ENCODE measurements around the gene DIP2B.

- no peak for TF ChIP-seq SMC3 (conservative IDR thresholded peaks at IDR 0.05; ENCODE audit: poor library complexity)
- TF ChIP-seq, protein P1, sequence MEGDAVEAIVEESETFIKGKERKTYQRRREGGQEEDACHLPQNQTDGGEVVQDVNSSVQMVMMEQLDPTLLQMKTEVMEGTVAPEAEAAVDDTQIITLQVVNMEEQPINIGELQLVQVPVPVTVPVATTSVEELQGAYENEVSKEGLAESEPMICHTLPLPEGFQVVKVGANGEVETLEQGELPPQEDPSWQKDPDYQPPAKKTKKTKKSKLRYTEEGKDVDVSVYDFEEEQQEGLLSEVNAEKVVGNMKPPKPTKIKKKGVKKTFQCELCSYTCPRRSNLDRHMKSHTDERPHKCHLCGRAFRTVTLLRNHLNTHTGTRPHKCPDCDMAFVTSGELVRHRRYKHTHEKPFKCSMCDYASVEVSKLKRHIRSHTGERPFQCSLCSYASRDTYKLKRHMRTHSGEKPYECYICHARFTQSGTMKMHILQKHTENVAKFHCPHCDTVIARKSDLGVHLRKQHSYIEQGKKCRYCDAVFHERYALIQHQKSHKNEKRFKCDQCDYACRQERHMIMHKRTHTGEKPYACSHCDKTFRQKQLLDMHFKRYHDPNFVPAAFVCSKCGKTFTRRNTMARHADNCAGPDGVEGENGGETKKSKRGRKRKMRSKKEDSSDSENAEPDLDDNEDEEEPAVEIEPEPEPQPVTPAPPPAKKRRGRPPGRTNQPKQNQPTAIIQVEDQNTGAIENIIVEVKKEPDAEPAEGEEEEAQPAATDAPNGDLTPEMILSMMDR (IDR thresholded peaks at IDR 0.05; ENCODE audit: poor library complexity, severe bottlenecking): no peak
These were observed 115.6 kb downstream of the DIP2B start for GRCh38 chr12:50620109-50620977.

All from neural cell (in vitro differentiated cells).